DMS53 treated with DMSO at 0.1 percent for 48 hours (cell line): Measurements from ENCODE around the gene CHIA.

Experiments
- DNase-seq: peaks from one replicate; lab custom pipeline; 2025; ENCODE audit not compliant: unreplicated experiment; lab: John Stamatoyannopoulos, UW

CHIA gene

DNA sequence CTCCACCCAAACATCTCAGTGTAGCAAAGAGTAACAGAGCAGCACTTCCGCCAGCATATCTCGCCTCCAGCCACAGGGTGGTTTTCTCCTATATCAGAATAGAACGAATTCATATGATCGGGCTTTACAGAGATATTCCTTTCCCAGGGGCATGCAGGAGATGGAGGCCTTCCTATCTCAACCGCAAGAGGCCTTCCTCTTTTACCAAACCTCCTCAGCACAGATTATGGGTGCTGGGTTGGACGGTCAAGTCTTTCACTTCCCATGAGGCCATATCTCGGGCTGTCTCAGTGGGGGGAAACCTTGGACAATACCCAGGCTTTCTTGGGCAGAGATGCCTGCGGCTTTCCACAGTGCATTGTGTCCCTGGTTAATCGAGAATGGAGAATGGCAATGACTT lies 71.1 kb downstream of the CHIA start:
- DNase-seq, result no peak

GRCh38 chr1:111364690-111365089 lies 74.0 kb downstream of the CHIA start:
- no peak for DNase-seq

DNA sequence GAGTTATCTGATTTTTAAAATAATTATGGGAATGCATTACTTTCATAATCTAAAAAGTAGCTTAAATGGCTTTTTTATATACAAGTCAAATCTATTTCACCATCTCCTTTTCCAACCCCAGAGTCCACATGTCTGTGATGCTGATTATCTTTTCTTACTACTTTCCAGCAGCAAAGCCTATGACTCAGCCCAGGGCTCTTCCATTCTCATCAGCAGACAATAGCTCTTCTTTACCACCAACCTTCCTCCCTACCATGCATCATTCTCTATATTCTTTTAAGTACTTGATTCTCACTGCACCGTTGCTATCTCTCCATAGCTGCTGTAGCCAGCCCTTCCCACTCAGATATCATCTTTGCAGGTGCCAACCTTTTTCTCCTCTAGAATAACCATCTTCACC lies 75.6 kb downstream of the CHIA start:
- no peak for DNase-seq

DNA sequence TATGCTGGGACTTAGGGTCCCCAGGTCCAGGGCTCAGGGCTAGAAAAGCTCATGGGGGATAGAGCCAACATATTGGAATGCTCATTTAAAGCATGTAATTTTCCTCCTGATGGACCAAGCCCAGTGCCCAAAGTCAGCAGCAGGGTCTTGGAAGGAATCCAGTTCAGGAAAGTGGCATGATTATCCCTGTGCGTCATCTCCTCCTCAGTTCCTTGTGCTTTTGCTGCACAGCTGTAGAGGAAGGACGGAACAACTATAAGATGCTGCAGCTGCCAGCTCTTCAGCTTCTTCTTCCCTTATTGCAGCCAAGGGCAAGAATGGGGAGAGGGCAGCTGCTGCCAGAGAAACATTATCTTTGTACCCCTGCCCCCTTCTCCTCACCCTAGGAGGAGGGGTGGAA lies 78.5 kb downstream of the CHIA start:
- no peak for DNase-seq

DNA sequence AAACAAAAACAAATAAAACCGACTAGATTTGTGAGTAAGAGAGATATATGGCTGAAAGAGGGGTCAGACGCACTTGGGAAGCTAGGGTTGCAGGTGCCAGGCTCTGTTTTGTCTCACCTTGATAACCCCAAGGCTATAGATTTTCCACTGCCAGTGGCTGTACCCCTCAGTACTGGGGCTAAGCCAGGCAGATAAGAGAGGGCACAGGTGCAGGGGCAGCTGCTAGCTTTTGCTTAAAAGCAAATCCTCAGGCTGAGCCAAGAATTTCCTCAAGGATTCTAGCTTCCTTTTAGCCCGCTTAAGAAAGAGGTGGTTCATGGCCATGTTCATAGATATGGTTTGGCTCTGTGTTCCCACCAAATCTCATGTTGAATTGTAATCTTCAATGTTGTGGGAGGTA lies 79.0 kb downstream of the CHIA start:
- DNase-seq, result no peak
